Measurements from ENCODE around the gene PRR27.

Gene PRR27

GRCh38 chr4:70158576-70158975, 4.5 kb downstream of the PRR27 start:
- no peak overlapping the region for H3K9ac ChIP-seq (ENCODE audit: low read depth, low read length, poor library complexity, severe bottlenecking)
- no peaks in the 10 kb centered on the region for H3K27me3 ChIP-seq (ENCODE audit: insufficient read depth, low read length, poor library complexity, severe bottlenecking)
- H3K9me3 ChIP-seq (ENCODE audit: insufficient read depth, low read depth, low read length): no peaks in the 10 kb centered on the region
- H3K36me3 ChIP-seq (ENCODE audit: insufficient read depth, low read length): no peaks in the 10 kb centered on the region
- no peaks in the 10 kb centered on the region for H3K9me2 ChIP-seq (replicated peaks; ENCODE audit: low read depth, low read length)
- no peaks in the 10 kb centered on the region for H3K4me1 ChIP-seq (ENCODE audit: insufficient read depth, low read length, poor library complexity, severe bottlenecking)
- H3F3A ChIP-seq (ENCODE audit: low read depth): no peaks in the 10 kb centered on the region
- no peak overlapping the region for H3K4me3 ChIP-seq (ENCODE audit: low read length, poor library complexity, severe bottlenecking)
- TF ChIP-seq EZH2phosphoT487 (IDR thresholded peaks at IDR 0.05; ENCODE audit: borderline replicate concordance): no peak
- TF ChIP-seq CTCF (conservative IDR thresholded peaks at IDR 0.05; ENCODE audit: low read length): no peak
- H2AFZ ChIP-seq (ENCODE audit: low read length): no peak overlapping the region
- no peaks in the 10 kb centered on the region for H3K79me2 ChIP-seq (ENCODE audit: insufficient read depth, low read length)
- H3K4me2 ChIP-seq (ENCODE audit: low read depth, low read length, poor library complexity, severe bottlenecking): no peak overlapping the region
- no peaks in the 10 kb centered on the region for H4K20me1 ChIP-seq (ENCODE audit: insufficient read depth, low read length, poor library complexity, severe bottlenecking)

- H3F3A ChIP-seq (ENCODE audit: low read depth): no peaks in the 10 kb centered on the region
- H3K9me3 ChIP-seq (ENCODE audit: insufficient read depth, low read depth, low read length): no peaks in the 10 kb centered on the region
- H3K9me2 ChIP-seq (replicated peaks; ENCODE audit: low read depth, low read length): no peaks in the 10 kb centered on the region
- no peak overlapping the region for H3K4me2 ChIP-seq (ENCODE audit: low read depth, low read length, poor library complexity, severe bottlenecking)
- H4K20me1 ChIP-seq (ENCODE audit: insufficient read depth, low read length, poor library complexity, severe bottlenecking): no peaks in the 10 kb centered on the region
- no peak for TF ChIP-seq CTCF (conservative IDR thresholded peaks at IDR 0.05; ENCODE audit: low read length)
- no peaks in the 10 kb centered on the region for H3K4me1 ChIP-seq (ENCODE audit: insufficient read depth, low read length, poor library complexity, severe bottlenecking)
- H2AFZ ChIP-seq (ENCODE audit: low read length): no peak overlapping the region
- H3K4me3 ChIP-seq (ENCODE audit: low read length, poor library complexity, severe bottlenecking): no peak overlapping the region
- no peaks in the 10 kb centered on the region for H3K27me3 ChIP-seq (ENCODE audit: insufficient read depth, low read length, poor library complexity, severe bottlenecking)
- H3K36me3 ChIP-seq (ENCODE audit: insufficient read depth, low read length): no peaks in the 10 kb centered on the region
- H3K9ac ChIP-seq (ENCODE audit: low read depth, low read length, poor library complexity, severe bottlenecking): no peak overlapping the region
- no peaks in the 10 kb centered on the region for H3K79me2 ChIP-seq (ENCODE audit: insufficient read depth, low read length)
These were observed 23.1 kb downstream of the PRR27 start for GRCh38 chr4:70177090-70177489.

GRCh38 chr4:70178075-70178660, 24.1 kb downstream of the PRR27 start:
- H3K36me3 ChIP-seq (ENCODE audit: insufficient read depth, low read length): no peaks in the 10 kb centered on the region
- no peaks in the 10 kb centered on the region for H3K27me3 ChIP-seq (ENCODE audit: insufficient read depth, low read length, poor library complexity, severe bottlenecking)
- no peak overlapping the region for H3K4me2 ChIP-seq (ENCODE audit: low read depth, low read length, poor library complexity, severe bottlenecking)
- H3K4me3 ChIP-seq (ENCODE audit: low read length, poor library complexity, severe bottlenecking): no peak overlapping the region
- H3K79me2 ChIP-seq (ENCODE audit: insufficient read depth, low read length): no peaks in the 10 kb centered on the region
- no peak overlapping the region for H2AFZ ChIP-seq (ENCODE audit: low read length)
- no peak for TF ChIP-seq EZH2phosphoT487 (IDR thresholded peaks at IDR 0.05; ENCODE audit: borderline replicate concordance)
- TF ChIP-seq CTCF (conservative IDR thresholded peaks at IDR 0.05; ENCODE audit: low read length): no peak
- H3K9me3 ChIP-seq (ENCODE audit: insufficient read depth, low read depth, low read length): no peaks in the 10 kb centered on the region
- no peak overlapping the region for H3K9ac ChIP-seq (ENCODE audit: low read depth, low read length, poor library complexity, severe bottlenecking)
- H3K9me2 ChIP-seq (replicated peaks; ENCODE audit: low read depth, low read length): no peaks in the 10 kb centered on the region
- H4K20me1 ChIP-seq (ENCODE audit: insufficient read depth, low read length, poor library complexity, severe bottlenecking): no peaks in the 10 kb centered on the region
- no peaks in the 10 kb centered on the region for H3K4me1 ChIP-seq (ENCODE audit: insufficient read depth, low read length, poor library complexity, severe bottlenecking)
- no peaks in the 10 kb centered on the region for H3F3A ChIP-seq (ENCODE audit: low read depth)

Measured in Loucy (cell line).